Transverse colon (tissue), 3 donors: ENCODE data around the gene ARHGAP18.

Experiments used
- POLR2A ChIP-seq: fragments of 450-650 bp; IDR thresholded peaks from one replicate; pipeline ENCODE4 v1.6.1; 2016; ENCODE audit warnings: antibody characterized with exemption, mild to moderate bottlenecking, moderate library complexity
- TF ChIP-seq, protein P1 (sequence below), 5 experiments: fragments of 200-600 bp in 3 of 5; fragments of 450-650 bp in 2 of 5; sonication (generic) in 3 of 5; IDR thresholded peaks; 1 replicate in 2 of 5; 2 replicates in 3 of 5; pipeline ENCODE4 v1.5.1; 2016 to 2017; ENCODE audit warnings: antibody characterized with exemption in 5 of 5, inconsistent platforms in 3 of 5, mild to moderate bottlenecking in 2 of 5, moderate library complexity in 1 of 5

DNA sequence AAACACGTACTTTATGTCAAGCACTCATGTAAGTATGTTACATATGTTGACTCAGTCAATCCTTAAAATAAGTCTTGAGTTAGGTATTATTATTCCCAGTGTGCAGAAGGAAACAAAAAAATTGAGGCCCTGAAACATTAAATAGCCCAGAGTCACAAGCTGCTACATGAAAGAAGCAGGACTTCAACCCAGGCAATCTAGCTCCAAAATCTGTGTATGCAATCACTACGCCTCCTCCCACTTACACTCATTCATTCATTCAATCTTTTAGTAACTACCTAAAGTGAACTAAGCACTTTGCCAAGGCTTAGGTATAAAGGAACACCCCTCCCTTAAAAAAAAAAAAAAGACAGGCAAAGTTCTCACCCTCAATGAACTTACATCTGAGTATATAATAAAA is 9.3 kb downstream of the ARHGAP18 start:
- TF ChIP-seq POLR2A: no peak
- TF ChIP-seq, protein P1, sequence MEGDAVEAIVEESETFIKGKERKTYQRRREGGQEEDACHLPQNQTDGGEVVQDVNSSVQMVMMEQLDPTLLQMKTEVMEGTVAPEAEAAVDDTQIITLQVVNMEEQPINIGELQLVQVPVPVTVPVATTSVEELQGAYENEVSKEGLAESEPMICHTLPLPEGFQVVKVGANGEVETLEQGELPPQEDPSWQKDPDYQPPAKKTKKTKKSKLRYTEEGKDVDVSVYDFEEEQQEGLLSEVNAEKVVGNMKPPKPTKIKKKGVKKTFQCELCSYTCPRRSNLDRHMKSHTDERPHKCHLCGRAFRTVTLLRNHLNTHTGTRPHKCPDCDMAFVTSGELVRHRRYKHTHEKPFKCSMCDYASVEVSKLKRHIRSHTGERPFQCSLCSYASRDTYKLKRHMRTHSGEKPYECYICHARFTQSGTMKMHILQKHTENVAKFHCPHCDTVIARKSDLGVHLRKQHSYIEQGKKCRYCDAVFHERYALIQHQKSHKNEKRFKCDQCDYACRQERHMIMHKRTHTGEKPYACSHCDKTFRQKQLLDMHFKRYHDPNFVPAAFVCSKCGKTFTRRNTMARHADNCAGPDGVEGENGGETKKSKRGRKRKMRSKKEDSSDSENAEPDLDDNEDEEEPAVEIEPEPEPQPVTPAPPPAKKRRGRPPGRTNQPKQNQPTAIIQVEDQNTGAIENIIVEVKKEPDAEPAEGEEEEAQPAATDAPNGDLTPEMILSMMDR (IDR thresholded peaks at IDR 0.05): no peak
